Testis (tissue), 2 donors: ENCODE data around the gene CCNF.

Experiments used
- POLR2A ChIP-seq: fragments of 450-650 bp; IDR thresholded peaks from one replicate; pipeline ENCODE4 v1.6.1; 2017; ENCODE audit warnings: antibody characterized with exemption, mild to moderate bottlenecking, moderate library complexity
- TF ChIP-seq, protein P1 (sequence below), 3 experiments: fragments of 450-650 bp in 2 of 3; fragments of 200-600 bp in 1 of 3; sonication (generic) in 1 of 3; IDR thresholded peaks; one replicate each; pipeline ENCODE4 v1.5.1; 2016 to 2019; ENCODE audit warnings: antibody characterized with exemption in 3 of 3, mild to moderate bottlenecking in 2 of 3, moderate library complexity in 1 of 3

DNA sequence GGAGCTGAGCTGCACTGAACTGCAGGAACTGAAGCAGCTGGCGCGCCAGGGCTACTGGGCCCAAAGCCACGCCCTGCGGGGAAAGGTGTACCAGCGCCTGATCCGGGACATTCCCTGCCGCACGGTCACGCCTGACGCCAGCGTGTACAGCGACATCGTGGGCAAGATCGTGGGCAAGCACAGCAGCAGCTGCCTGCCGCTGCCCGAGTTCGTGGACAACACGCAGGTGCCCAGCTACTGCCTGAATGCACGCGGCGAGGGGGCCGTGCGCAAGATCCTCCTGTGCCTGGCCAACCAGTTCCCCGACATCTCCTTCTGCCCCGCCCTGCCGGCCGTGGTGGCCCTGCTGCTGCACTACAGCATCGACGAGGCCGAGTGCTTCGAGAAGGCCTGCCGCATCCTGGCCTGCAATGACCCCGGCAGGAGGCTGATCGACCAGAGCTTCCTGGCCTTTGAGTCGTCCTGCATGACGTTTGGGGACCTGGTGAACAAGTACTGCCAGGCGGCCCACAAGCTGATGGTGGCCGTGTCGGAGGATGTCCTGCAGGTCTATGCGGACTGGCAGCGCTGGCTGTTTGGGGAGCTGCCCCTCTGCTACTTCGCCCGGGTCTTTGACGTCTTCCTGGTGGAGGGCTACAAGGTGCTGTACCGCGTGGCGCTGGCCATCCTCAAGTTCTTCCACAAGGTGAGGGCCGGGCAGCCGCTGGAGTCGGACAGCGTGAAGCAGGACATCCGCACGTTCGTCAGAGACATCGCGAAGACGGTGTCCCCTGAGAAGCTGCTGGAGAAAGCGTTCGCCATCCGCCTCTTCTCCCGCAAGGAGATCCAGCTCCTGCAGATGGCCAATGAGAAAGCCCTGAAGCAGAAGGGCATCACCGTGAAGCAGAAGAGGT lies 67.2 kb downstream of the CCNF start:
- TF ChIP-seq, protein P1, sequence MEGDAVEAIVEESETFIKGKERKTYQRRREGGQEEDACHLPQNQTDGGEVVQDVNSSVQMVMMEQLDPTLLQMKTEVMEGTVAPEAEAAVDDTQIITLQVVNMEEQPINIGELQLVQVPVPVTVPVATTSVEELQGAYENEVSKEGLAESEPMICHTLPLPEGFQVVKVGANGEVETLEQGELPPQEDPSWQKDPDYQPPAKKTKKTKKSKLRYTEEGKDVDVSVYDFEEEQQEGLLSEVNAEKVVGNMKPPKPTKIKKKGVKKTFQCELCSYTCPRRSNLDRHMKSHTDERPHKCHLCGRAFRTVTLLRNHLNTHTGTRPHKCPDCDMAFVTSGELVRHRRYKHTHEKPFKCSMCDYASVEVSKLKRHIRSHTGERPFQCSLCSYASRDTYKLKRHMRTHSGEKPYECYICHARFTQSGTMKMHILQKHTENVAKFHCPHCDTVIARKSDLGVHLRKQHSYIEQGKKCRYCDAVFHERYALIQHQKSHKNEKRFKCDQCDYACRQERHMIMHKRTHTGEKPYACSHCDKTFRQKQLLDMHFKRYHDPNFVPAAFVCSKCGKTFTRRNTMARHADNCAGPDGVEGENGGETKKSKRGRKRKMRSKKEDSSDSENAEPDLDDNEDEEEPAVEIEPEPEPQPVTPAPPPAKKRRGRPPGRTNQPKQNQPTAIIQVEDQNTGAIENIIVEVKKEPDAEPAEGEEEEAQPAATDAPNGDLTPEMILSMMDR (IDR thresholded peaks at IDR 0.05) = no peak
- no peak for TF ChIP-seq POLR2A
